Stomach (tissue), 9 donors: ENCODE results near the gene TRIM60. TPM values are rescaled to one million over a fixed set of nuclear protein-coding genes. Genes with fewer than 3 reads are reported as not detected.
"Not testable (repeated sequence)": the region's sequence is repeated elsewhere in the genome, so short reads cannot be mapped to it uniquely, and the experiment has no call there.

Experiments
- DNase-seq, 2 donors: peaks; one replicate each; pipeline versions ENCODE4 v3.0.0 to v3.0.0-alpha.2; 2013 to 2019
- H3K27ac ChIP-seq, 5 donors: fragments of 200-600 bp in 4 of 5; sonication (generic) in 4 of 5; one replicate each; pipeline ENCODE4 v1.5.1; 2013 to 2019; ENCODE audit warnings: mild to moderate bottlenecking in 1 of 5, moderate library complexity in 1 of 5
- H3K27me3 ChIP-seq, 3 donors: fragments of 200-600 bp; sonication (generic); one replicate each; pipeline ENCODE4 v1.5.1; 2017 to 2019; ENCODE audit warnings: mixed run types in 1 of 3
- H3K36me3 ChIP-seq, 4 donors: fragments of 200-600 bp; sonication (generic); 1 replicate in 3 of 4; 2 replicates in 1 of 4; pipeline ENCODE4 v1.5.1; 2016 to 2019
- H3K4me1 ChIP-seq, 4 donors: fragments of 200-600 bp; sonication (generic); one replicate each; pipeline ENCODE4 v1.5.1; 2016 to 2019
- H3K4me3 ChIP-seq, 4 donors: fragments of 200-600 bp; sonication (generic) in 3 of 4; one replicate each; pipeline ENCODE4 v1.5.1; 2016 to 2019; ENCODE audit warnings: mild to moderate bottlenecking in 1 of 4
- H3K9me3 ChIP-seq, 4 donors: fragments of 200-600 bp; sonication (generic); one replicate each; pipeline ENCODE4 v1.5.1; 2016 to 2019
- EP300 ChIP-seq: sonication (generic); formaldehyde crosslinking; IDR thresholded peaks from one replicate; pipeline ENCODE4 v1.6.1; 2017; ENCODE audit warnings: antibody characterized with exemption
- POLR2A ChIP-seq, 4 donors: fragments of 450-650 bp; IDR thresholded peaks; one replicate each; pipeline ENCODE4 v1.6.1; 2016; ENCODE audit warnings: antibody characterized with exemption in 4 of 4, control low read depth in 2 of 4, mild to moderate bottlenecking in 1 of 4, moderate library complexity in 1 of 4
- POLR2AphosphoS5 ChIP-seq, 3 donors: sonication (generic); formaldehyde crosslinking; IDR thresholded peaks; one replicate each; pipeline ENCODE4 v1.6.1; 2016; ENCODE audit warnings: antibody characterized with exemption in 3 of 3
- WGBS, 5 donors: extraction: QIAGEN DNeasy Blood & Tissue Kit in 3 of 5; methylation state at CpG; one replicate each; pipeline versions ENCODE4 v1.1.5 to v1.1.7; 2013 to 2018; 5-methylcytosine and 5-hydroxymethylcytosine counted together
- intact Hi-C: fragments of 100-400 bp; cut with DNase I; formaldehyde crosslinking; loops from one replicate; pipeline ENCODE4 v1.15.1; 2023; ENCODE audit warnings: low total_unique reads
- polyA plus RNA-seq, 3 donors: library from polyadenylated mRNA; stranded (reverse); fragments of 200-250 nt; gene quantifications; one replicate each; pipeline ENCODE4 v1.2.3, GENCODE V29; 2013
- total RNA-seq, 5 donors: library from RNA; depleted of rRNA; stranded (reverse); fragments of >200 nt; gene quantifications; one replicate each; pipeline versions ENCODE4 v1.1.0 to v1.2.3, GENCODE V29; 2014 to 2016
- TF ChIP-seq, protein P1 (sequence below), 7 experiments: fragments of 450-650 bp in 4 of 7; fragments of 200-600 bp in 3 of 7; sonication (generic) in 3 of 7; IDR thresholded peaks; one replicate each; pipeline ENCODE4 v1.5.1; 2016 to 2019; ENCODE audit warnings: antibody characterized with exemption in 7 of 7, control low read depth in 2 of 7, mild to moderate bottlenecking in 1 of 7
- donor health status: healthy with polysubstance abuse.
- donor health status: Bipolar disorder and iron deficiency.
- donor health status: healthy.

Gene TRIM60
- total and polyA plus RNA-seq, 8 donors = not detected

DNA sequence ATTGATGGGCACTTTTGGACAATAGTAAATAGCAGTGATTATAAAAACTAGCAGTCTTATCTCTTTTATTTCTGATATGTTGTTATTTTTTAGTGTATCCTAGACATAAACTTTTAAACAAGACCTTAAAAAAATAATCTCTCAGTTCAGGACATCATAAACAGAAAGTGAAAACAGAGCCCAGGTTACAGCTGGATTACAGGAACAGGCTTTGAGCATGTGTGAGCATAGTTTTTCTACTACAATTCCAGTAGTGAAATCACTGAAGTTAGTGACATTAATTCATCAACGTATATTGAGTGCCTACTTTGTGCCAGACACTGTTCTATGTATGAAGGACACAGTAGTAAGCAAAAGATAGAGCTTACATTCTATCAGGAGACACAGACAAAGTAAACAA lies 38.8 kb downstream of the TRIM60 start:
- intact Hi-C loops = no loop called here
- Histone ChIP-seq H3K4me1 (no peaks in the 10 kb centered on the region), H3K27me3 (no peaks in the 10 kb centered on the region), H3K27ac (no peak overlapping the region), H3K4me3 (no peak overlapping the region), H3K9me3 (no peaks in the 10 kb centered on the region), H3K36me3 (peaks cover 0 to 11% (median 7%) of the 10 kb centered on the region in 4 donors)
- TF ChIP-seq POLR2A (IDR thresholded peaks at IDR 0.05) (no peak), EP300 (no peak), POLR2AphosphoS5 (IDR thresholded peaks at IDR 0.05) (no peak)
- TF ChIP-seq, protein P1, sequence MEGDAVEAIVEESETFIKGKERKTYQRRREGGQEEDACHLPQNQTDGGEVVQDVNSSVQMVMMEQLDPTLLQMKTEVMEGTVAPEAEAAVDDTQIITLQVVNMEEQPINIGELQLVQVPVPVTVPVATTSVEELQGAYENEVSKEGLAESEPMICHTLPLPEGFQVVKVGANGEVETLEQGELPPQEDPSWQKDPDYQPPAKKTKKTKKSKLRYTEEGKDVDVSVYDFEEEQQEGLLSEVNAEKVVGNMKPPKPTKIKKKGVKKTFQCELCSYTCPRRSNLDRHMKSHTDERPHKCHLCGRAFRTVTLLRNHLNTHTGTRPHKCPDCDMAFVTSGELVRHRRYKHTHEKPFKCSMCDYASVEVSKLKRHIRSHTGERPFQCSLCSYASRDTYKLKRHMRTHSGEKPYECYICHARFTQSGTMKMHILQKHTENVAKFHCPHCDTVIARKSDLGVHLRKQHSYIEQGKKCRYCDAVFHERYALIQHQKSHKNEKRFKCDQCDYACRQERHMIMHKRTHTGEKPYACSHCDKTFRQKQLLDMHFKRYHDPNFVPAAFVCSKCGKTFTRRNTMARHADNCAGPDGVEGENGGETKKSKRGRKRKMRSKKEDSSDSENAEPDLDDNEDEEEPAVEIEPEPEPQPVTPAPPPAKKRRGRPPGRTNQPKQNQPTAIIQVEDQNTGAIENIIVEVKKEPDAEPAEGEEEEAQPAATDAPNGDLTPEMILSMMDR (IDR thresholded peaks at IDR 0.05) = no peak
- no peak for DNase-seq
- WGBS, 5 donors = 40 to 50% (median 46%) methylated on average over 1 of the region's 1 CpG

DNA sequence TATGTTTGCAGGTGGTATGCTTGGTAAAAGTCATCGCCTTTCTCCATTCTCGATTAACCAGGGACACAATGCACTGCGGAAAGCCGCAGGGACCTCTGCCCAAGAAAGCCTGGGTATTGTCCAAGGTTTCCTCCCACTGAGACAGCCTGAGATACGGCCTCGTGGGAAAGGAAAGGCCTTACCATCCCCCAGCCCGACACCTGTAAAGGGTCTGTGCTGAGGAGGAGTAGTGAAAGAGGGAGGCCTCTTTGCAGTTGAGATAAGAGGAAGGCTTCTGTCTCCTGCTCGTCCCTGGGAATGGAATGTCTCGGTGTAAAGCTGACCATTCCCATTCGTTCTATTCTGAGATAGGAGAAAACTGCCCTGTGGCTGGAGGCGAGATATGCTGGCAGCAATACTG lies 41.5 kb downstream of the TRIM60 start:
- H3K4me1 ChIP-seq, DNase-seq, H3K27ac ChIP-seq, H3K9me3 ChIP-seq, intact Hi-C loops, H3K27me3 ChIP-seq, H3K4me3 ChIP-seq: not testable (repeated sequence)
- WGBS, 5 donors = 36 to 60% (median 46%) methylated on average over 11 of the region's 11 CpGs
- H3K36me3 ChIP-seq = peaks cover 0 to 35% (median 21%) of the 10 kb centered on the region in 4 donors

DNA sequence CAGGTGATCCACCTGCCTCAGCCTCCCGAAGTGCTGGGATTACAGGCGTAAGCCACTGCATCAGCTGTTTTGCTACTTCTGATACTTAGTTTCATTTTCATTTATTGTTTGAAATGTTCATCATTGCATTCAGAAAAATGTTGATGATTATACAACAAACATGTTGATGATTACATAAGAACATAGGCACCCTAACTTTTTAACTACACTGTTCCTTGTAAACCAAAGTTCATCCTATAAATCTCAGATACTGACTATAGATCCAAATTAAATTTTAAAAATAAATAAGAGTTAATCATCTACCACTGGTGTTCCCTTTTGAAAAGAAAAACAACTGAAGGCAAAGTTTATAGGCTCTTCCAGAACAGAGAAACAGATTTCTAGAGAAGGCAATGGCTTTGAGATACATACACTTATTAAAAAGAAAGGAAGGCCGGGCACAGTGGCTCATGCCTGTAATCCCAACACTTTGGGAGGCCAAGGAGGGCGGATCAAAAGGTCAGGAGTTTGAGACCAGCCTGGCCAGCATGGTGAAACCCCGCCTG lies 45.3 kb downstream of the TRIM60 start:
- intact Hi-C loops = no loop called here
- no peak for DNase-seq

DNA sequence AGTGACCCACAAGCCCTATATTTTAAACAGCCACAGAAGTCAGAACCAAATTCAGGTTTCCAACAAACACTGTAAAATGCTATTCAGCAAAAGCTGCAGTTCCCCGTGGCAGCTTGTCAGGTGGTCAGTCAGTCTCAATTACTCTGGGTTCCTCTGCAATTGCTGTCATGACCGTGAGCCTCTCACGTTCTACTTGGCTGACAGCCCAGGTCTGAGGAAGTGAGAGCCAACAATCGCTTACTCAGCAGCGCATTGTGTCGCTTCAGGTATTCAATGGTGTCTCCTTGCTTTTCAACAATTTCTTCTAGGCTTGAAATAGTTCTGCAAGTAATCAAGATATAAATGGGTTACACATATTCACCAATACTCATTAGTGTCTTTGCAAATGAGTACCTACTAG lies 47.7 kb downstream of the TRIM60 start:
- no peak overlapping the region for H3K4me3 ChIP-seq
- no peaks in the 10 kb centered on the region for H3K4me1 ChIP-seq
- H3K36me3 ChIP-seq = peaks cover 6 to 68% (median 53%) of the 10 kb centered on the region in 4 donors
- TF ChIP-seq EP300 (no peak), POLR2AphosphoS5 (IDR thresholded peaks at IDR 0.05) (no peak), POLR2A (IDR thresholded peaks at IDR 0.05) (no peak)
- TF ChIP-seq, protein P1 (IDR thresholded peaks at IDR 0.05) = no peak
- peak in 1 of 2 donors; percentile 57 for DNase-seq
- WGBS, 5 donors = 33 to 45% (median 41%) methylated on average over 6 of the region's 6 CpGs
- no peak overlapping the region for H3K27ac ChIP-seq
- H3K27me3 ChIP-seq = no peaks in the 10 kb centered on the region
- H3K9me3 ChIP-seq = no peaks in the 10 kb centered on the region
- intact Hi-C loops = no loop called here

More for the DNA sequence above, 45.3 kb downstream of the TRIM60 start:
- peaks cover 0 to 60% (median 46%) of the 10 kb centered on the region in 4 donors for H3K36me3 ChIP-seq
- no peaks in the 10 kb centered on the region for H3K9me3 ChIP-seq
- H3K27me3 ChIP-seq = no peaks in the 10 kb centered on the region
- WGBS, 5 donors = 89 to 99% (median 94%) methylated on average over 5 of the region's 5 CpGs
- TF ChIP-seq POLR2A (IDR thresholded peaks at IDR 0.05) = no peak
- no peak for TF ChIP-seq POLR2AphosphoS5 (IDR thresholded peaks at IDR 0.05)
- TF ChIP-seq, protein P1 (IDR thresholded peaks at IDR 0.05) = no peak
- TF ChIP-seq EP300 = no peak
- H3K4me1 ChIP-seq = no peaks in the 10 kb centered on the region
- H3K27ac ChIP-seq = no peak overlapping the region
- H3K4me3 ChIP-seq = no peak overlapping the region

DNA sequence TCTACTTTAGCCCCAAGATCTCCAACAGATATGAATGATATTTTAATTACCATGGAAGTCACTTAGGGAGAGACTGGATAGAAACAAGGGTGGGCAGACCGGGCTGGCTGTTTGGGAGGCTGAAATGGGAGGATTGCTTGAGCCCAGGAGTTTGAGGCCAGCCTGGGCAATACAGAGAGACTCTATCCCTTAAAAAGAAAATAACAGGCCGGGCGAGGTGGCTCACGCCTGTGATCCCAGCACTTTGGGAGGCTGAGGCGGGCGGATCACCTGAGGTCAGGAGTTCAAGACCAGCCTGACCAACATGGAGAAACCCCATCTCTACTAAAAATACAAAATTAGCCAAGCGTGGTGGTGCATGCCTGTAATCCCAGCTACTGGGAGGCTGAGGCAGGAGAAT lies 53.0 kb downstream of the TRIM60 start:
- H3K4me3 ChIP-seq, H3K9me3 ChIP-seq, intact Hi-C loops, H3K4me1 ChIP-seq, H3K27me3 ChIP-seq, H3K27ac ChIP-seq, DNase-seq: not testable (repeated sequence)
- WGBS, 5 donors = 89 to 99% (median 98%) methylated on average over 5 to 7 of the region's 7 CpGs
- peaks cover 31 to 69% (median 68%) of the 10 kb centered on the region in 4 donors for H3K36me3 ChIP-seq
